HCT116 (cell line): ENCODE results near the gene RYR2. TPM values are rescaled to one million over a fixed set of nuclear protein-coding genes. Genes with fewer than 3 reads are reported as not detected.

ENCODE experiments used
- ATAC-seq: fragments of 200-7000 bp; cut with Tn5 transposase; 2 replicates; pipeline ENCODE4 v1.9.1; 2020; ENCODE audit warnings: mild to moderate bottlenecking, moderate library complexity
- BruUV-seq: library from RNA; stranded (reverse); fragments of 400-500 nt; replicated peaks from 2 replicates; lab custom pipeline; 2021; lab: Mats Ljungman, UMichigan
- CTCF ChIA-PET: fragments of 300-600 bp; sonication (Branson Sonifier 250); formaldehyde crosslinking; loops from one replicate; lab custom pipeline; 2021; ENCODE audit warnings: antibody characterized with exemption; lab: Charles Lee
- POLR2A ChIA-PET: fragments of 300-600, 350-600 bp; sonication (Branson Sonifier 250); formaldehyde crosslinking; loops from one replicate; lab custom pipeline; 2021; ENCODE audit warnings: antibody characterized with exemption; lab: Charles Lee
- RAD21 ChIA-PET, 2 experiments: fragments of 300-600 bp; sonication (Branson Sonifier 250); formaldehyde crosslinking; loops; one replicate each; lab custom pipeline; 2023; ENCODE audit warnings: low total read pairs in 2 of 2; ENCODE audit not compliant: uncharacterized antibody in 2 of 2, unreplicated experiment in 2 of 2, low non-redundant PET in 1 of 2; lab: Charles Lee
- DNase-seq: peaks from one replicate; pipeline ENCODE4 v3.0.0-alpha.2; 2010; ENCODE audit warnings: low read depth, low spot score
- H2AFZ ChIP-seq: fragments of 200-600 bp; shearing (Covaris generic), sonication (generic); 2 replicates; pipeline ENCODE4 v1.6.1; 2017; ENCODE audit warnings: low read depth, mixed run types, mixed read lengths, antibody characterized with exemption, low read length; ENCODE audit not compliant: poor library complexity, severe bottlenecking
- H3K27ac ChIP-seq: 2 replicates; pipeline ENCODE4 v1.5.1; 2012; ENCODE audit warnings: low read depth, low read length
- H3K27me3 ChIP-seq: fragments of 200-600 bp; sonication (generic); 2 replicates; pipeline ENCODE4 v1.6.1; 2016; ENCODE audit warnings: mixed run types, low read length, mixed read lengths; ENCODE audit not compliant: insufficient read depth
- H3K36me3 ChIP-seq, 2 experiments: fragments of 200-500 bp in 1 of 2; fragments of 200-600 bp in 1 of 2; sonication (Bioruptor generic) in 1 of 2; sonication (generic) in 1 of 2; 2 replicates each; pipeline versions ENCODE4 v1.5.1 to v1.6.1; 2014 to 2016; ENCODE audit warnings: low read length in 2 of 2, inconsistent platforms in 1 of 2, mixed read lengths in 1 of 2, mixed run types in 1 of 2; ENCODE audit not compliant: insufficient read depth in 2 of 2, control insufficient read depth in 1 of 2
- H3K4me1 ChIP-seq, 2 experiments: fragments of 200-600 bp in 1 of 2; sonication (generic) in 1 of 2; 2 replicates each; pipeline versions ENCODE4 v1.5.1 to v1.6.1; 2012 to 2017; ENCODE audit warnings: low read length in 2 of 2, inconsistent platforms in 1 of 2, mild to moderate bottlenecking in 1 of 2, mixed read lengths in 1 of 2, mixed run types in 1 of 2, moderate library complexity in 1 of 2; ENCODE audit not compliant: insufficient read depth in 2 of 2, control insufficient read depth in 1 of 2
- H3K4me2 ChIP-seq: fragments of 200-600 bp; sonication (generic); 2 replicates; pipeline ENCODE4 v1.6.1; 2017; ENCODE audit warnings: mixed run types, low read length, mixed read lengths
- H3K4me3 ChIP-seq, 2 experiments: fragments of 200-600 bp in 1 of 2; sonication (generic) in 1 of 2; replicated peaks in 1 of 2; 2 replicates each; pipeline ENCODE4 v1.5.1; 2011 to 2016; ENCODE audit warnings: low read length in 2 of 2, control low read depth in 1 of 2, low read depth in 1 of 2, mild to moderate bottlenecking in 1 of 2, mixed read lengths in 1 of 2, mixed run types in 1 of 2
- H3K79me2 ChIP-seq: fragments of 200-600 bp; sonication (generic); 2 replicates; pipeline ENCODE4 v1.6.1; 2017; ENCODE audit warnings: mild to moderate bottlenecking, mixed run types, low read length, moderate library complexity, mixed read lengths; ENCODE audit not compliant: insufficient read depth
- H3K9ac ChIP-seq: fragments of 200-600 bp; sonication (generic); 2 replicates; pipeline ENCODE4 v1.6.1; 2016; ENCODE audit warnings: low read length, mixed read lengths
- H3K9me2 ChIP-seq: fragments of 200-600 bp; sonication (generic), shearing (Covaris generic); 2 replicates; pipeline ENCODE4 v1.6.1; 2017; ENCODE audit warnings: mixed run types, mild to moderate bottlenecking, moderate library complexity; ENCODE audit not compliant: insufficient read depth
- H3K9me3 ChIP-seq, 2 experiments: fragments of 200-500 bp in 1 of 2; fragments of 200-600 bp in 1 of 2; sonication (Bioruptor generic) in 1 of 2; sonication (generic) in 1 of 2; 2 replicates each; pipeline ENCODE4 v1.6.1; 2014 to 2017; ENCODE audit warnings: low read length in 2 of 2, mixed read lengths in 2 of 2, inconsistent platforms in 1 of 2, low read depth in 1 of 2, mild to moderate bottlenecking in 1 of 2, mixed run types in 1 of 2, moderate library complexity in 1 of 2; ENCODE audit not compliant: control insufficient read depth in 1 of 2, insufficient read depth in 1 of 2
- H4K20me1 ChIP-seq: fragments of 200-600 bp; sonication (generic), shearing (Covaris generic); 2 replicates; pipeline ENCODE4 v1.6.1; 2017; ENCODE audit warnings: mixed run types, mild to moderate bottlenecking, moderate library complexity; ENCODE audit not compliant: insufficient read depth
- CBX3 ChIP-seq: IDR thresholded peaks from 2 replicates; pipeline ENCODE4 v1.6.1; 2012; ENCODE audit warnings: low read depth
- CTCF ChIP-seq, 3 experiments: fragments of 200-600 bp in 1 of 3; sonication (generic) in 1 of 3; IDR thresholded peaks in 2 of 3; conservative IDR thresholded peaks in 1 of 3; 2 replicates each; pipeline ENCODE4 v1.5.1; 2012 to 2017; ENCODE audit warnings: low read depth in 2 of 3, low read length in 2 of 3, antibody characterized with exemption in 1 of 3, borderline replicate concordance in 1 of 3, control low read depth in 1 of 3, mild to moderate bottlenecking in 1 of 3, mixed read lengths in 1 of 3, mixed run types in 1 of 3, moderate library complexity in 1 of 3; ENCODE audit not compliant: insufficient read depth in 1 of 3
- EGR1 ChIP-seq: IDR thresholded peaks from 2 replicates; pipeline ENCODE4 v1.6.1; 2012; ENCODE audit warnings: low read depth
- EZH2 ChIP-seq: fragments of 200-600 bp; sonication (generic); IDR thresholded peaks from 2 replicates; pipeline ENCODE4 v1.6.1; 2017; ENCODE audit warnings: antibody characterized with exemption, mixed run types
- POLR2A ChIP-seq: IDR thresholded peaks from 2 replicates; pipeline ENCODE4 v1.7.0; 2011; ENCODE audit warnings: borderline replicate concordance; ENCODE audit not compliant: insufficient read depth, insufficient read length; ENCODE audit errors: extremely low read depth
- POLR2AphosphoS5 ChIP-seq: IDR thresholded peaks from 2 replicates; pipeline ENCODE4 v1.6.1; 2011; ENCODE audit warnings: mild to moderate bottlenecking, low read depth, low read length, moderate library complexity
- RAD21 ChIP-seq: IDR thresholded peaks from 2 replicates; pipeline ENCODE4 v1.6.1; 2012; ENCODE audit warnings: low read depth, mild to moderate bottlenecking
- SIN3A ChIP-seq: IDR thresholded peaks from 2 replicates; pipeline ENCODE4 v1.6.1; 2012; ENCODE audit warnings: low read depth
- SRF ChIP-seq: IDR thresholded peaks from 2 replicates; pipeline ENCODE4 v1.6.1; 2012; ENCODE audit warnings: low read depth
- YY1 ChIP-seq: IDR thresholded peaks from 2 replicates; pipeline ENCODE4 v1.6.1; 2011; ENCODE audit warnings: low read length, low read depth, moderate library complexity, mild to moderate bottlenecking; ENCODE audit not compliant: insufficient replicate concordance; ENCODE audit errors: extremely low read depth
- ZFX ChIP-seq: fragments of 450-650 bp; IDR thresholded peaks from 2 replicates; pipeline ENCODE4 v1.6.1; 2017
- ZNF274 ChIP-seq: fragments of 200-500 bp; sonication (Bioruptor generic); IDR thresholded peaks from 2 replicates; pipeline ENCODE4 v1.6.1; 2014; ENCODE audit warnings: mild to moderate bottlenecking, low read depth, low read length, inconsistent platforms
- intact Hi-C: fragments of 100-400 bp; cut with micrococcal nuclease; formaldehyde crosslinking; loops from 2 replicates; pipeline ENCODE4 v1.10.0; 2022
- total RNA-seq: library from RNA; stranded (reverse); gene quantifications from one replicate; pipeline ENCODE4 v1.2.1, GENCODE V29; 2021; ENCODE audit not compliant: unreplicated experiment

The RYR2 gene
- total RNA-seq, 1 experiment from 2014 or later = 0.02 TPM

GRCh38 chr1:237166593-237167101, 124.7 kb downstream of the RYR2 start:
- Histone ChIP-seq H3K9me3 (no peaks in the 10 kb centered on the region), H3K4me3 (no peak overlapping the region), H3K36me3 (no peaks in the 10 kb centered on the region), H3K79me2 (no peaks in the 10 kb centered on the region), H3K9me2 (no peaks in the 10 kb centered on the region), H2AFZ (no peak overlapping the region), H3K9ac (no peak overlapping the region), H3K27me3 (0 out of 2 replicates have a peak, but pooled peaks cover 8% of the 10 kb centered on the region), H3K4me1 (no peaks in the 10 kb centered on the region), H3K27ac (no peak overlapping the region), H3K4me2 (no peak overlapping the region), H4K20me1 (no peaks in the 10 kb centered on the region)
- CTCF ChIA-PET = no interaction called here
- POLR2A ChIA-PET = no interaction called here
- no TSS peak for BruUV-seq
- no peak for TF ChIP-seq POLR2AphosphoS5
- no peak for TF ChIP-seq POLR2A
- no peak for TF ChIP-seq YY1
- no peak for TF ChIP-seq EGR1
- TF ChIP-seq ZNF274 = no peak
- no peak for TF ChIP-seq ZFX
- no peak for TF ChIP-seq CBX3
- no peak for TF ChIP-seq CTCF (IDR thresholded peaks at IDR 0.05 in 2 of 3, conservative IDR thresholded peaks at IDR 0.05 in 1 of 3; ENCODE audit: borderline replicate concordance in 1 of 3, insufficient read depth in 1 of 3, low read depth in 2 of 3, low read length in 2 of 3)
- no peak for TF ChIP-seq EZH2
- no peak for TF ChIP-seq SRF
- no peak for TF ChIP-seq RAD21
- no peak for TF ChIP-seq SIN3A
- RAD21 ChIA-PET = no interaction called here
- no peak for DNase-seq
- intact Hi-C loops = no loop called here
- no peak for ATAC-seq
